Epithelial cell of esophagus (primary cell): ENCODE results near the gene LTBR.

Experiments used
- DNase-seq: peaks from one replicate; pipeline ENCODE4 v3.0.0; 2010; ENCODE audit warnings: low read depth
- H3K4me3 ChIP-seq: 2 replicates; pipeline ENCODE4 v1.5.1; 2011; ENCODE audit warnings: mild to moderate bottlenecking, low read length, control low read depth
- TF ChIP-seq, protein P1 (sequence below): IDR thresholded peaks from 2 replicates; pipeline ENCODE4 v1.5.1; 2011; ENCODE audit warnings: low read depth, mild to moderate bottlenecking, low read length, control low read depth, inconsistent platforms; ENCODE audit not compliant: insufficient read depth; ENCODE audit errors: missing control alignments

LTBR gene

DNA sequence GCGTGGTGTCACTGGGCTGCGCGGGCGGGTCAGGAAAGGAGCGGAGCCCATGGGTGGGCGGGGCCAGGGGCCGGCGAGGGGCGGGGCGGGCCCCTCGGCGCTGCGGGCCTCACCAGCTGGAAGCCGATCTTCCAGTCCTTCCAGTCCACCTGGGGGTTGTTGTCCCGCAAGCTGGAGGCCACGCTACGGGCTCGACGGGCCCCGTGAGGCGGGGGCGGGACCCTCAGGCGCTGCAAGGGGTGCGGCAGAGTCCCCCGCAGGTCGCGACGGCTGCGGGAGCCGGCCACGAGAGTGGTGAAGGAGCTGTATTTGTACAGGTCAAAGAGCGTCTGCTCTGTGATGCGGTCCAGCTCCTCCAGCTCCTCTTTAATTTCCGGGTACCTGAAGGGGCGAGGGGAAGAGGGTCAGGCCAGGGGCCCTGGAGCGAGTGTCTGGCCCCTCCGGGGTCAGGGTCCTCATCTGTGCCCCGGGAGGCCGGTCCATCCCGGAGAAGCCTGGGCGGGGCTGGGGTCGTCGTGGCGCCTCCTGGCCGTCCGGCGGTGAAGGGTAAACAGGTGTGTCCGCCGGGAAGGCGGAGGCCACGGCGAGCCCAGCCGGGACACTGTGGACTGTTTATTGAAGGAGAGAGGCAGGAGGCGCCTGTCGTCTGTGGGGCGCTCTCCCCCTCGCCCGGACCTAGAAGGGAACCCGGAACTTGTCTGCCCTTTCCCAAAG, 20.5 kb upstream of the LTBR start:
- peak; percentile 81 for DNase-seq
- H3K4me3 ChIP-seq: peak overlapping the region; percentile 65
- TF ChIP-seq, protein P1, sequence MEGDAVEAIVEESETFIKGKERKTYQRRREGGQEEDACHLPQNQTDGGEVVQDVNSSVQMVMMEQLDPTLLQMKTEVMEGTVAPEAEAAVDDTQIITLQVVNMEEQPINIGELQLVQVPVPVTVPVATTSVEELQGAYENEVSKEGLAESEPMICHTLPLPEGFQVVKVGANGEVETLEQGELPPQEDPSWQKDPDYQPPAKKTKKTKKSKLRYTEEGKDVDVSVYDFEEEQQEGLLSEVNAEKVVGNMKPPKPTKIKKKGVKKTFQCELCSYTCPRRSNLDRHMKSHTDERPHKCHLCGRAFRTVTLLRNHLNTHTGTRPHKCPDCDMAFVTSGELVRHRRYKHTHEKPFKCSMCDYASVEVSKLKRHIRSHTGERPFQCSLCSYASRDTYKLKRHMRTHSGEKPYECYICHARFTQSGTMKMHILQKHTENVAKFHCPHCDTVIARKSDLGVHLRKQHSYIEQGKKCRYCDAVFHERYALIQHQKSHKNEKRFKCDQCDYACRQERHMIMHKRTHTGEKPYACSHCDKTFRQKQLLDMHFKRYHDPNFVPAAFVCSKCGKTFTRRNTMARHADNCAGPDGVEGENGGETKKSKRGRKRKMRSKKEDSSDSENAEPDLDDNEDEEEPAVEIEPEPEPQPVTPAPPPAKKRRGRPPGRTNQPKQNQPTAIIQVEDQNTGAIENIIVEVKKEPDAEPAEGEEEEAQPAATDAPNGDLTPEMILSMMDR: no peak

DNA sequence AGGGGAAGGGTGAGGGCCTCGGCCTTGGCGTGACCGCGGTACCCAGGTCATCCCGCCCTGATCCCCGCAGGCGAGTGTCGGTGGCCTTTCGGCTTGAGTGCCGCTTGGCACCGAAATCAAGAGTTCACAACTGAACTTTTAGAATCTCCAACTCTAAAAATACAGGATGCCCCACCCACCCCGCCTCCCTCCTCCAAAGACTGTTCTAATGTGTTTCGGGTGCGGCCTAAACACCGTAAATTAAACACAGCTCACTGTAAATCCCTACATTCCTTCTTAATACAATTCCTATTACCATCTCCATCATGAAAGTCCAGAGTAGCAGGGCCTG, 20.0 kb upstream of the LTBR start:
- DNase-seq: no peak
- TF ChIP-seq, protein P1: no peak
- H3K4me3 ChIP-seq: peak overlapping the region; percentile 65

DNA sequence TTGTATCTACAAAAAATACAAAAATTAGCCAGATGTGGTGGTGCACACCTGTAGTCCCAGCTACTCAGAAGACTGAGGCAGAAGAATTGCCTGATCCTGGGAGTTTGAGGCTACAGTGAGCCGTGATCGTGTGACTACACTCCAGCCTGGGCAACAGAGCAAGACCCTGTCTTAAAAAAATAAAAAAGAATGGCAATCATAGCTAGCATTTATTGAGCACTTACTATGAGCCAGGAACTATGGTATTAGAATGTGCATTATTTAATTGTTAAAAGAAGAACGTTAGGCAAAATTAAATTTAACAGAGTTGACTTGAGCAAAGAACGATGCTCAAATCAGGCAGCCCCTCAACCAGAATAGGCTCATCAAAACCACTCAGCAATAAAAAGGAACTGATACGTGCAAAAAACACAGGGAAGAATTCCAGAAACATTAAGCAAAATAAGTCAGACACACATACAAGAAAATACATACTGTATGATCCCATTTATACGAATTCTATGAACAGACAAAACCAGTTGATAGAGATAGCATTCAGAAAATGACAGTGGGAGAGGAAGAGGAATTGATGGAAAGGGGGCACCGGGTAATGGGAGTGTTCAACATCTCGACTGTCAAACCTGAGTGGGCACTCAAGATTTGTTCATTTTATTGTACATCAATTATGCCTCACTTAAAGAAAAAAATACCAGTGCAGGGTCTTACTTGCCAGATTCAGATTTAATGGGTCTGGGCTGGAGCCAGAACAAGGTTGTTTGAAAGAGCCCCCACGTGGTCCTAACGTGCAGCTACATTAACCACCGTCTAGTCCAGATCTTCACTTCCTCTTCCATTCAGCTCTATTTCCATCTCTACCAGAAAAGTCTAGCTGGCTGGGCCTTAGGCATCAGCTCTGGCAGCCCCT, 16.6 kb upstream of the LTBR start:
- no peak overlapping the region for H3K4me3 ChIP-seq
- no peak for DNase-seq
- TF ChIP-seq, protein P1: peak; percentile 23

DNA sequence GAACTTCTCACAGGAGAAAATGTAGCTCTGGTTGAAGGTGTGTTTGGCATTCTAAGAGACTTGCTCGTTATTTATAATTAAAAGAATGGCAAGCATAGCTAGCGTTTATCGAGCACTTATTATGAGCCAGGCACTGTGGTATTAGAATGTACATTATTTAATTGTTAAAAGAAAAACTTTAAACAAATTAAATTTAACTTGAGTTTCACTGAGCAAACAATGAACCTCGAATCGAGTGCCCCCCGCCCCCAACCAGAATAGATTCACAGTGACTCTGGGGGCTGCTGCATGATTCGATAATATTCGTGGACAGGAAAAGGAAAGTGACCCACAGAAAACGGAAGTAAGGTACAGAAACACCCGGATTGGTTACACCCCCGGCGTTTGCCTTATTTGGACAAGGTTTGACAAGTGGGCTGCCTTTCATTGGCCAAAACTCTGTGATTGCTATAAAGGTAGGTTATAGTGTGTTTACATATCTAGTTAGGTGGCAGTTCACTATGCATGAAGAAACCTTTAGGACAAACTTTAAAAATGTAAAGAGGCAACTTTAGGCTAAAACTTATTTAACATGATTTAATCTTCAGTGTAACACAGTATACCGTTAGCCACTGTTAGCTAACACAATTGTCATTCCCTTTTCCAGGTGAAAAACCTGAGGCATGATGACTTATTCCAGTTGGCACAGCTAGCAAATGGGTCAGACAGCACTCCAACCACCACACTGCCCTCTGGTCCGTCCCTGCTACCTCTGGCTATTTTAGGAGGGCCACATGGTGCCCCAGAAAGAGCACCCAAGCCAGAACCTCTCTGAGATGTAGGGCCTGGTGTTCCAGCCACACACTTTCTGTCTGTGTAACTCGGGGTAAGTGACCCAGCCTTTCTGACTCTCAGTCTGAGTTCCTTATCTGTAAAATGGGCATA, 15.7 kb upstream of the LTBR start:
- no peak overlapping the region for H3K4me3 ChIP-seq
- DNase-seq: no peak

DNA sequence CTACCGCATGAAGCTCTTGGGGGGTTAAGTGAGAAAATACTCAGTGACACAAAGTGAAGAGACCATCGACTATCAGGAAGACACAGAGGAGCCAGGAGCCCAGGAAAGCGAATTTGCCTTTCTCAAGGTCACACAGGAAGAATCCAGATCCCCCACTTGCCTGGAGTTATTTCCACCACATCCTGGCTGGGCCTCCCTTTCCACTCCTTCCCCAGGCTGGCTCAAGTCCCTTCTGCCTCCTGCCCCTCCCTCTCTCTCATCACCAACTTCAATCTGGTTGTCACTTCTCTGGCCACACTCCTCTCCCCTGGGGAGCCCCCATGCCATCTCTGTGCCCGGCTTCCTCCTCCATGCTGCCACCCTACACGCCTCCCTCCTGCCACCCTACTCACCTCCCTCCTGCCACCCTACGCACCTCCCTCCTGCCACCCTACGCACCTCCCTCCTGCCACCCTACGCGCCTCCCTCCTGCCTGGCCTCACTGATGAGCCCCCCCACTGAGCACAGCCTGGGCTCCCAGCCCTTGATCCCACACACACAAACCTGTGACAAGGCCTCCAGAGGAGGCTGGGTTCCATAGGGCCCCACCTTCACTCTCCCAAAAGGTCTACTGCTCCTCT, 14.9 kb upstream of the LTBR start:
- H3K4me3 ChIP-seq: no peak overlapping the region
- no peak for DNase-seq
- TF ChIP-seq, protein P1: no peak

More for the DNA sequence above, 15.7 kb upstream of the LTBR start:
- TF ChIP-seq, protein P1: no peak

DNA sequence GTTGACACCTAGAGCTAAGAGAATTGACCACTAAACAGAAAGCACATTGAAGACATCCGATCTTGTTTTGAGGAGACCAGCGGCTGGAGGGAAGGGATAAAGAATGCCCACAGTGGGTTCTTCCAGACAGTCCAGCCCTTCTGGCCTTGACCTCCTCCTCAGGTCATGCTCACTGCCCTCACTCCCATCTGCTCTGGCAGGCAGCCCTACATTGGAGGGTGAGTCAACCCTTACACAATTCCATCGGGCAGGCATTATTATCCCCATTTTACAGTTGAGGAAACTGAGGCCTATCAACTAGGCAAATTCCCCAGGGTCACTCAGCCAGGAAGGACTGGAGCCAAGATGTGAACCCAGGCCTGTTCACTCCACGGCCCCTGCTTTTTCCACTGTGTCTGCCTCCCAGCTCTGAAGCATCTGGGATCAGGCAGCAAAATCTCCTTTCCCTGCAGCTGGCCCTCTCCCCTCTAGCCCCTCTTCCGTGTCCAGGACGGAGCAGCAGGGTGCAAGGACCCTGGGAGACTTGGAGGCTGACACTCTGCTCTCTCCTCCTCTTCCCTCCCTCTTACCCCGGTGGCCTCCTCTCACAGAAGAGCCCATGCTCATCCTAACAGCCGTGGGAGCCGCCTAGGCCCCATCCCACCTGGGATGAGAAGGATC, 13.9 kb upstream of the LTBR start:
- DNase-seq: no peak
- H3K4me3 ChIP-seq: no peak overlapping the region
- TF ChIP-seq, protein P1: no peak
